Left forelimb (tissue), 1 donor: ENCODE data around the gene RASAL1.
"Not testable (repeated sequence)": the region's sequence is repeated elsewhere in the genome, so short reads cannot be mapped to it uniquely, and the experiment has no call there.

ENCODE experiments used
- DNase-seq: peaks from one replicate; pipeline ENCODE4 v3.0.0-alpha.2; 2018; ENCODE audit warnings: low spot score

Gene RASAL1

DNA sequence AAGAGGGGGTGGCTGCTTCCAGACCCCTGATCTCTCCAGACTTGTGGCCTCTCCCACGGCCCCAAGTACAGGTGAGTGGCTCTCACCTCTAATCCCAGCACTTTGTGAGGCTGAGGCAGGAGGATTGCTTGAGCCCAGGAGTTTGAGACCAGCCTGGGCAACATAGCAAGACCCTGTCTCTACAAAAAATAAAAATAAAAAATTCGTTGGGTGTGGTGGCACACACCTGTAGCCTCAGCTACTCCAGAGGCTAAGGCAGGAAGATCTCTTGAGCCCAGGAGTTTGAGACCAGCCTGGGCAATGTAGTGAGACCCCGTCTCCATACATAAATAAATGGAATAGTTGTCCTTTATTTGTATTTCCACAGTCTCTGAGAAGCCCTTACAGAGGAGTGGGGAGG is 6.2 kb upstream of the RASAL1 start:
- not testable (repeated sequence) for DNase-seq

- DNase-seq: no peak
Observed at GRCh38 chr12:113140706-113141105, 5.1 kb upstream of the RASAL1 start.

DNA sequence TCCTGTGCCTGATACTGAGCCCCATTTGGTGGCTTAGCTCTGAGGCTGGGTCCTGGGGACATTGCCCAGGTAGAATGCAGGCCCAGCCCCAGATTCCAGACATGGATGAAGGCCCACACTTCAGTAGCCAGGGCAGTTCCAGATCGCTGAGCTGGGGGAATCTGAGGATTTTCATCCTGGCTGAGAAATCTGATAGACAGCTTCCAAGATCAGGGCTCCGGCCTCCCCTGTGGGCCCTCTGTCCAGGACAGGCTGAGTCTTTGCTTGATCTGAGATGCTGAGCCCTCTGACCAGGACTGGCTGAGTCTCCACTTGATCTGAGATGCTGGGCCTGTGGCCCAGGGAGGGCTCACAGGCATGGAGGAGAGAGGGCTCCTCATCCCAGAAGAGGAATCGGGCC is 3.3 kb upstream of the RASAL1 start:
- DNase-seq: no peak

DNA sequence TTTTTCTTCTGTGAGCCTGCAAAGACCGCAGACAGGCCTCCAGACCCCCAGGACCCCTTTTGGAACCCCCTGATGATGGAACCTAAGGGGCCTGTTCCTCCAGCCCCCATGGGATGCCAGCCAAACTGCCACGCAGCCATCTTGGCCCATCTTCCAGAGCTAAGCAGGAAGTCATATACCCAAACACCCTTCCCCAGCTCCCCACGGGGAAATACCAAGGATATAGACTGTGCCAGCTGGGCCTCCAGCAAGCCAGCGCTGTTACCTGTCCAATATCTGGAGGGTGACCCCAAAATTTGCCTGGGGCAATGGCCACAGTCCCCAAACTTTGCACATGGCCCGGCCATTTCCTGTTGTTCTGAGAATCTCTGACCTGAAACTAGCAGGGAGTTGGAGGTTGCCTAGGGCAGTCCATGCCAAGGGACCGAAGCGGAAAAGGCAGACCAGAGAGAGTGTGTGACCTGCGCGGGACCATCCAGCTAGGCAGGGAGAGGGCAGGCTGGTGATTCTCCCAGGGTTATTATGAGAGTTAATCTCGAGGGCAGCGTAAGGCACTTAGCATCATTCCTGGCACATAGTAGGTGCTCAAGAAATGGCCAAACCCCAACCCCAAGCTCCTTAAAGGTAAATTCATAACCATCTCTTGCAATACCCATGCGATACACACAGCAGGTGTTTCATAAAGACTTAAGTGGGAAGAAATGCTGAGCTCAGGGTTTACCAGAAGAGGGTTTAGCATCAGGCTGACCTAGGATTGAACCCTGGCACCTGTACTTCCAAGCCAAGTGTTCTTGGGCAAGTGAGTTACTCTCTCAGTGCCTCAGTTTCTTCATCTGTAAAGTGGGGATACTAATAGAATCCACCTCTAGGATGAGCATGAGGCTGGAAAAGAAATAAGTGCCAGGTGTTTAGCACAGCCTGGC is 2.6 kb upstream of the RASAL1 start:
- DNase-seq: no peak

GRCh38 chr12:113136990-113137511 is 1.5 kb upstream of the RASAL1 start:
- DNase-seq: no peak

GRCh38 chr12:113136128-113136989 is 798 bp upstream of the RASAL1 start:
- DNase-seq: no peak

- no peak for DNase-seq
Observed at GRCh38 chr12:113134521-113134951, 1.0 kb downstream of the RASAL1 start.

DNA sequence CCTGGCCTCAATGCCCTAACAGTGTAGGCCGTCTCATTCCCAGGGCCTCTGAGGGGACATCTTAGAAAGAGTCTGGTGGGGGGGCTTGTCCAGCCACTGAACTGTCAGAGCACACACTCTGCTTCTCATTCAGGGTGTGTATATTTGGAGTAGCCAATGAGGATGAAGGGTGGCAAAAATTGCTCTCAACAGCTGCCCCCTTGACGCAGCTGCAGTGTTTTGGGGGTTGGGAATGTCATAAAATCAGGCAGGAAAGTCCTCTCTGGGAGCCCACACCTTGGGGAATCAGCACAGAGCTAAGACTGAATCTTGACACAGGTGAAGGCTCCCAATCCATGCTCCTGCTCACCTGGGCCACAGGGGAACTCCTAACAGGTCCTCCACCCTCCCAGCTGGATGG is 1.5 kb downstream of the RASAL1 start:
- no peak for DNase-seq

- no peak for DNase-seq
Observed at GRCh38 chr12:113133666-113134065, 1.9 kb downstream of the RASAL1 start.

DNA sequence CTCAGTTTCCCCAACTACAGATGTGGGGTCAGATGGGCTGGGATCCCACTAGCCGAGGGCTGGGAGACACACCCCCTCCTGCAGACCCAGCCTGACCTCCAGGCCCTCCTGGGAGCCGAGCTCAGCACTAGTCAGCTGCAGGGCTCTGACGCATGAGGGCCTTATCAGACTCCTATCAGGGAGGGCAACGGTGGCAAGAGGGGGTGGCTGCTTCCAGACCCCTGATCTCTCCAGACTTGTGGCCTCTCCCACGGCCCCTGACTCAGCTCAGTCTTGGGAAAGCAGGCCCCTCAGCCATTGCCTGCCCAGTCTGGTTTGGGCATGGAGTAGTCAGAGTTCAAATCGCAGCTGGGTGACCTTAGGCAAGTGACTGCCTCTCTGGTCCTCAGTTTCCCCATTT is 2.5 kb downstream of the RASAL1 start:
- DNase-seq: no peak

GRCh38 chr12:113131556-113131955 is 4.0 kb downstream of the RASAL1 start:
- no peak for DNase-seq

- DNase-seq: no peak
Observed at GRCh38 chr12:113130457-113131135, 5.0 kb downstream of the RASAL1 start.

DNA sequence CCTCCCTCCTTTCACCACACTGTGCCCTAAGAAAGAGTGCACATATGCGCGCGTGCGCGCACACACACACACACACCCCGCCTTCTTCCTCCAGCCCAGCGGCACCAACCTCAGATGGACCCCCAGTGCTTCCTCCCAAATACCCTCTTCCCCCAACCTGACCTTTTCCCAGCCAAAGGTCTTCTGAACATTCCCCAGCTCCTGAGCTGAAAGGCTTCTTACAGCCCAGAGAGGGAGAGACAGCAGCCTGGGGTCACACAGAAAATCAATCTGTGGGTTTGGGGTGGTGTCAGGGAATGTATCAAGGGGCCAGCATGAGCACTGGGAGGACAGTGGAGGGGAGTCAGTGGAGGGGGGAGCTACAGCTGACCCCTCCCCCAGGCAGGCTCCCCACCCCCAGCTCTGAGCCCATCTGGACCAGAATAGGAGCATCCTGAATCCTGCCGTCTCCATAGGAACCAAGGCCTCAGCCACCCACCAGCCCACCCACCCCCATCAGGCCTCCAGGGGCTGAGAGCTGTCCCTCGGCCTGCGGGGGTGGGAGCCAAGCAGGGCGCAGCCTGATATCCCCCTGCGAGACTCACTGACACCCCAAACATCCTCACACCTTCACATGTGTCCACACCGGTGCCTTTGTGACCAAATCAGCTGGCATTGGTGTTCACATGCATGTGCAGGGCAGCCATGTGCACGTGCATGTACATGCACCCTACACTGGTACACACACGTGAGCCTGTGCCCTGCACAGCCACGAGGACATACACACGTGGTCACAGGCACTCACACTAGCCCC is 5.7 kb downstream of the RASAL1 start:
- no peak for DNase-seq

- no peak for DNase-seq
Observed at GRCh38 chr12:113128802-113129663, 6.5 kb downstream of the RASAL1 start.

GRCh38 chr12:113127791-113128199 is 7.8 kb downstream of the RASAL1 start:
- no peak for DNase-seq

DNA sequence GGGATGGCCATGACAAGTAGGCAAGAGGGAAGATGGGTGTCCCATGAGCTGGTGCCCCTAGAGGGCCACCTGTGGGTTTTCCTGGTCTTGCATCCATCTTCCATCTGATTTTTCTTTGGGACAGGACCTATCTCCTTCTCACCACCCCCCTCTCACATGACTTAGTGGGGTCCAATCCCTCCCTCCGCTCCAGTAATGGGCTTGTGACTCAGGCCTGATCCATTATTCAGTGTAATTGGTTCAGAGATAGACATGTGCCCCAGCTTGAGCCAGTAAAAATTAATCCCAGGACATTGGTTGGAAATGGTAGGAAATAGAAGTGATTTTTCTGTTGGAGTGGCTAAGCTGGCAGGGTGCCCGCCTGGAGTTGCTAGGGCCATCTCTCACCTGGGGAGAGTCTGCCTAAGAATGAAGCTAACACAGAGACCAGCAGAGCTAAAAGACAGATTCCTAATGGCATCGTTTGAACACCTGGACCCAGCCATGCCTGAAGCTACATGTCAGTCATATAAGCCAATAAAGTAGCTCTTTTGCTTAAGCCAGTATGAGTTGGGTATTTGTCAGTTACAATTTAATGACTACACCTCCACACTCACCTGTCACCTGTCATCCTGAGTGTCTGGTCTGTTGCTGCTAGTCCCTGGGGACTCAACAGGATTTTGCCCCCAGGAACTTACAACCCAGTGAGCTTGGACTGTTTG is 14.7 kb downstream of the RASAL1 start:
- no peak for DNase-seq

- no peak for DNase-seq
Observed at GRCh38 chr12:113119980-113120669, 15.4 kb downstream of the RASAL1 start.

DNA sequence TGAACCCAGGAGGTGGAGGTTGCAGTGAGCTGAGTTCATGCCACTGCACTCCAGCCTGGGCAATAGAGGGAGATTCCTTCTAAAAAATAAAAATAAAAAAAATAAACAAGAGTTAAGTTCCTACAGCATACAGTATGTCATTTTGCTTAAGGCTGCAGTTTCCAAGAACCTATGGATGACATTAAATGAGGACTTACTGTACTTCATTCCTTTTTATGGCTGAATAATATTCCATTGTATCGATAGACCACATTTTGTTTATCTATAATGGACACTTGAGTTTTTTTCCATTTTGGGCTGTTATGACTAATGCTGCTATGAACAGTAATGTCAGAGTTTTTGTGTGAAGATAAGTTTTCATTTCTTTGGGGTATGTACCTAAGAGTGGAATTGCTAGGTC is 17.4 kb downstream of the RASAL1 start:
- no peak for DNase-seq

DNA sequence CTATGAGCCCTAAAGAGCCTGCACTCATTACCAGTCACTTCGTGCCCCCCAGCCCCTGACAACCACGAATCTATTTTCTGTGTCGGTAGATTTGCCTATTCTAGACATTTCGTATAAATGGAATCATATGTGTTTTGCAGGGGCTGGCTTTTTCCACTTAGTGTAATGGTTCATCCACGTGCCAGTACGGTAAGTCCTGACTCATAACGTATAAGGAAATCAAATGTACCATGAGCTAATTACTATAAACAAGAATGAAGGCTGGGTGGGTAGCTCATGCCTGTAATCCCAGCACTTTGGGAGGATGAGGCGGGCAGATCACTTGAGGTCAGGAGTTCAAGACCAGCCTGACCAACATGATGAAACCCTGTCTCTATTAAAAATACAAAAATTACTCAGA is 17.9 kb downstream of the RASAL1 start:
- not testable (repeated sequence) for DNase-seq
